GM23338 (cell line): Measurements from ENCODE around the gene KIRREL3. TPM values are rescaled to one million over a fixed set of nuclear protein-coding genes. Genes with fewer than 3 reads are reported as not detected.

ENCODE experiments used
- ATAC-seq: fragments of 200-7000 bp; cut with Tn5 transposase; 3 replicates; pipeline ENCODE4 v1.9.1; 2020
- DNase-seq: peaks from one replicate; pipeline ENCODE4 v3.0.0-alpha.2; 2015; ENCODE audit warnings: low spot score
- H2AFZ ChIP-seq: fragments of 200-600 bp; sonication (generic); 2 replicates; pipeline ENCODE4 v1.8.0; 2016; ENCODE audit warnings: antibody characterized with exemption, mild to moderate bottlenecking, moderate library complexity
- H3F3A ChIP-seq: fragments of 200-600 bp; sonication (generic); replicated peaks from 2 replicates; pipeline ENCODE4 v1.8.0; 2017; ENCODE audit warnings: antibody characterized with exemption, mixed run types, low read depth
- H3K27ac ChIP-seq: fragments of 200-600 bp; sonication (generic); 2 replicates; pipeline ENCODE4 v1.6.1; 2016; ENCODE audit warnings: low read depth
- H3K27me3 ChIP-seq: fragments of 200-600 bp; sonication (generic); 2 replicates; pipeline ENCODE4 v1.8.0; 2016; ENCODE audit warnings: mild to moderate bottlenecking, mixed run types, moderate library complexity; ENCODE audit not compliant: insufficient read depth
- H3K36me3 ChIP-seq: fragments of 200-600 bp; sonication (generic); 2 replicates; pipeline ENCODE4 v1.8.0; 2016; ENCODE audit warnings: mild to moderate bottlenecking; ENCODE audit not compliant: insufficient read depth
- H3K4me1 ChIP-seq: fragments of 200-600 bp; sonication (generic); 2 replicates; pipeline ENCODE4 v1.8.0; 2016; ENCODE audit warnings: mild to moderate bottlenecking, moderate library complexity; ENCODE audit not compliant: insufficient read depth
- H3K4me2 ChIP-seq: fragments of 200-600 bp; sonication (generic); 2 replicates; pipeline ENCODE4 v1.7.1; 2017; ENCODE audit warnings: mixed run types
- H3K4me3 ChIP-seq: fragments of 200-600 bp; sonication (generic); 2 replicates; pipeline ENCODE4 v1.6.1; 2016; ENCODE audit warnings: mixed run types
- H3K79me2 ChIP-seq: fragments of 200-600 bp; sonication (generic); replicated peaks from 2 replicates; pipeline ENCODE4 v1.8.0; 2017; ENCODE audit warnings: mild to moderate bottlenecking; ENCODE audit not compliant: insufficient read depth
- H3K9me2 ChIP-seq: fragments of 200-600 bp; sonication (generic); 2 replicates; pipeline ENCODE4 v1.8.0; 2017; ENCODE audit not compliant: insufficient read depth
- H4K20me1 ChIP-seq: fragments of 200-600 bp; sonication (generic); replicated peaks from 2 replicates; pipeline ENCODE4 v1.8.0; 2017; ENCODE audit warnings: mild to moderate bottlenecking; ENCODE audit not compliant: insufficient read depth
- H3K27ac Mint-ChIP-seq: 2 replicates; pipeline ENCODE4 v1.8.0; 2020; ENCODE audit warnings: inconsistent platforms, mild to moderate bottlenecking, moderate library complexity, mixed read lengths
- H3K27me3 Mint-ChIP-seq: 3 replicates; pipeline ENCODE4 v1.8.0; 2022; ENCODE audit warnings: low read depth, mild to moderate bottlenecking, moderate library complexity, mixed read lengths, inconsistent platforms; ENCODE audit not compliant: insufficient read depth, poor library complexity
- H3K36me3 Mint-ChIP-seq: 3 replicates; pipeline ENCODE4 v1.8.0; 2021; ENCODE audit warnings: low read depth, mild to moderate bottlenecking, inconsistent platforms, moderate library complexity, mixed read lengths
- H3K4me1 Mint-ChIP-seq: 3 replicates; pipeline ENCODE4 v1.8.0; 2020; ENCODE audit warnings: mild to moderate bottlenecking, inconsistent platforms, mixed read lengths
- H3K4me3 Mint-ChIP-seq: 3 replicates; pipeline ENCODE4 v1.8.0; 2021; ENCODE audit warnings: moderate library complexity, mild to moderate bottlenecking, inconsistent platforms, mixed read lengths
- H3K9me3 Mint-ChIP-seq: 3 replicates; pipeline ENCODE4 v1.8.0; 2020; ENCODE audit warnings: moderate library complexity, mild to moderate bottlenecking, inconsistent platforms, mixed read lengths
- CTCF ChIP-seq, 2 experiments: fragments of 200-600 bp in 1 of 2; sonication (generic) in 1 of 2; conservative IDR thresholded peaks; 2 replicates each; pipeline versions ENCODE4 v1.5.1 to v1.6.1; 2016 to 2017; ENCODE audit warnings: antibody characterized with exemption in 2 of 2, low read depth in 2 of 2, mild to moderate bottlenecking in 2 of 2, moderate library complexity in 1 of 2
- ETS1 ChIP-seq: IDR thresholded peaks from 2 replicates; pipeline ENCODE4 v1.6.1; 2016; ENCODE audit warnings: antibody characterized with exemption
- EZH2 ChIP-seq: fragments of 200-600 bp; sonication (generic); IDR thresholded peaks from one replicate; pipeline ENCODE4 v1.8.0; 2017; ENCODE audit warnings: antibody characterized with exemption, mild to moderate bottlenecking, low read depth; ENCODE audit not compliant: unreplicated experiment
- EZH2phosphoT487 ChIP-seq: fragments of 200-600 bp; sonication (generic); IDR thresholded peaks from one replicate; pipeline ENCODE4 v1.8.1; 2018; ENCODE audit warnings: antibody characterized with exemption; ENCODE audit not compliant: unreplicated experiment
- JUNB ChIP-seq: IDR thresholded peaks from one replicate; pipeline ENCODE4 v1.6.1; 2016; ENCODE audit warnings: antibody characterized with exemption; ENCODE audit not compliant: unreplicated experiment
- REST ChIP-seq: IDR thresholded peaks from one replicate; pipeline ENCODE4 v1.6.1; 2018; ENCODE audit warnings: antibody characterized with exemption; ENCODE audit not compliant: unreplicated experiment
- ZNF462 ChIP-seq: fragments of 250-450 bp; sonication (Bioruptor Pico); IDR thresholded peaks from 2 replicates; pipeline ENCODE4 v1.5.0; 2020; ENCODE audit warnings: mild to moderate bottlenecking, moderate library complexity
- polyA plus RNA-seq: library from polyadenylated mRNA; unstranded; fragments of >200 nt; fragmentation: Nextera tagmentation; extraction: Ambion mirVana; gene quantifications from 2 replicates; pipeline ENCODE4 v1.2.1, GENCODE V29; 2016
- total RNA-seq: library from RNA; depleted of rRNA; stranded (reverse); fragments of >200 nt; shearing (Covaris generic); gene quantifications from 2 replicates; pipeline ENCODE4 v1.2.3, GENCODE V29; 2014

The KIRREL3 gene
- total and polyA plus RNA-seq, 2 experiments from 2014 or later, result 0.13 to 1.5 TPM

GRCh38 chr11:126710804-126711399 is 289.7 kb downstream of the KIRREL3 start (continued):
- TF ChIP-seq CTCF (conservative IDR thresholded peaks at IDR 0.05; ENCODE audit: low read depth in 2 of 2) (no peak), JUNB (no peak), ETS1 (no peak)

- Histone ChIP-seq H3K4me1 (peaks cover 12% of the 10 kb centered on the region), H2AFZ (no peak overlapping the region), H3K27ac (no peak overlapping the region; the same call in 1 of the 2 replicates), H3F3A (no peaks in the 10 kb centered on the region), H3K36me3 (no peaks in the 10 kb centered on the region), H3K27me3 (no peaks in the 10 kb centered on the region), H3K4me2 (no peak overlapping the region), H3K9me2 (no peaks in the 10 kb centered on the region), H3K4me3 (no peak overlapping the region), H4K20me1 (no peaks in the 10 kb centered on the region), H3K79me2 (no peaks in the 10 kb centered on the region)
- DNase-seq (no peak), ATAC-seq (no peak)
- H3K27me3 Mint-ChIP-seq, result peaks cover 2% of the 10 kb centered on the region
- H3K9me3 Mint-ChIP-seq, result no peaks in the 10 kb centered on the region
- no peaks in the 10 kb centered on the region for H3K36me3 Mint-ChIP-seq
- H3K4me3 Mint-ChIP-seq, result no peak overlapping the region
- H3K27ac Mint-ChIP-seq, result no peak overlapping the region
- peaks cover 29% of the 10 kb centered on the region for H3K4me1 Mint-ChIP-seq
- no peak for TF ChIP-seq ETS1
- TF ChIP-seq ZNF462 (CRISPR knock-in tag), result no peak
- TF ChIP-seq CTCF (conservative IDR thresholded peaks at IDR 0.05; ENCODE audit: low read depth in 2 of 2), result no peak
- TF ChIP-seq REST, result no peak
- TF ChIP-seq EZH2phosphoT487, result no peak
- no peak for TF ChIP-seq EZH2
Measured at GRCh38 chr11:126707498-126707897, 293.1 kb downstream of the KIRREL3 start.
